Inflammatory macrophage treated with lipopolysaccharide for 1 hour (primary cell): ENCODE results near the gene ENPP6.

Experiments used
- DNase-seq, 2 donors: peaks; one replicate each; pipeline ENCODE4 v3.0.0-alpha.2; 2020 to 2022

ENPP6 gene

DNA sequence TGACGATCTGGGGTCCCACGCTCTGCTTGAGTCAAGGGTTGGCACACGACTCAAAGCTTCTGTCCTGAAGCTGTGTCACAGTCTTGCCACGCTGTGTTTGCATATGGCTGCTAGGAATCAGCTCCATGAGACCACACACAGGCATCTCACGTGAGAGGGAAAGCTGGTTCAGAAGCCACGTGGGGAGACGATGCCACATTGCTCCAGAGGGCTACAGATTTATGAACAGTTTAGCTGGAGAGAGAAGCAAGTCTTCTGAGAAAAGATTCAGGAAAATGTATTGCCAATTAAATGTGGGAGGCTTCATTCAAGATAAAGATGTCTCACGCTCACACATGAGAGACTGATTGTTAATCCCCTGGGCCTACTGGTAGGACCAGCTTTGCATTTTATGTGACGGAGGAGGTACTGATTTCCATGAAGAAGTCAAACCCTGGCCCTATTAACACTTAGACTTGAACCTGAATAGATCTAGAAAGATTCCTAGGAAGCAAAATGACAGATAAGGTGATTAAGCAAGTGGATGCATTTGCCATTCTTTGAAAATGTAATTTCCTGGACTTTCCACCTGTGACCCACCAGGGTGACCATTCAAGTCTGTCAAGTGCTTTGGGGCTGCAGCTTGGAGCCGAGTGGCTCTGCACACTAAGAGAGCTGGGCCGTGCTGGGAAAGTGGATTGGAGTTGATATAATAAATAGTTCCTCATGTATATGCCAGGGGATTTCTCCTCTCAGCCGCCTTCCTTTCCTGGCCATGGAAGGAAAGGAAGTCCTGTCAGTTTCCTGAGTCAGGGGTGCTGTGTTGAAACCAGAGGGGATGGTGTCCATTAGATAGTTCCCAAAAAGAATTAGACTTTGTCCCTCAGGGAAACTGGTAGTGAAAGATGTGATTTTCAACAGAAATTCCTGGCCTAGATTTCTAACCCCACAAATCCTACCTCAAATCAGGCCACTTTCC, 29.0 kb downstream of the ENPP6 start:
- DNase-seq: peak; percentile 4 to 13

DNA sequence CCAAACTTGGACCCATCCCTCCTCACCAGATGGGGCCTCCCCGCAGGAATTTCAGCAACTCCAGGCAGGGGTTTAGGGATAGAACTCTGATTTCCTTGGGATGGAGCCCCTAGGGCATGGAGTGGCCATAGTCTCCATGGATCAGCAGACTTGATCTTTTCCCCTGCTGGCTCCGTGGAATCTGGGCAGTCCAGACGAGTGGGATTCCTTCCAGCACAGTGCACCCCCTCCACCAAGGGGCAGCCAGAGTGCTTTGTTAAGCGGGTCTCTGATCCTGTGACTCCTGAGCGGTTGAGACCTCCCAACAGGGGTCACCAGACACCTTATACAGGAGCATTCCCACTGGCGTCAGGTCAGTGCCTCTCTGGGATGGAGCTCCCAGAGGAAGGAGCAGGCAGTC, 40.4 kb downstream of the ENPP6 start:
- no peak for DNase-seq

DNA sequence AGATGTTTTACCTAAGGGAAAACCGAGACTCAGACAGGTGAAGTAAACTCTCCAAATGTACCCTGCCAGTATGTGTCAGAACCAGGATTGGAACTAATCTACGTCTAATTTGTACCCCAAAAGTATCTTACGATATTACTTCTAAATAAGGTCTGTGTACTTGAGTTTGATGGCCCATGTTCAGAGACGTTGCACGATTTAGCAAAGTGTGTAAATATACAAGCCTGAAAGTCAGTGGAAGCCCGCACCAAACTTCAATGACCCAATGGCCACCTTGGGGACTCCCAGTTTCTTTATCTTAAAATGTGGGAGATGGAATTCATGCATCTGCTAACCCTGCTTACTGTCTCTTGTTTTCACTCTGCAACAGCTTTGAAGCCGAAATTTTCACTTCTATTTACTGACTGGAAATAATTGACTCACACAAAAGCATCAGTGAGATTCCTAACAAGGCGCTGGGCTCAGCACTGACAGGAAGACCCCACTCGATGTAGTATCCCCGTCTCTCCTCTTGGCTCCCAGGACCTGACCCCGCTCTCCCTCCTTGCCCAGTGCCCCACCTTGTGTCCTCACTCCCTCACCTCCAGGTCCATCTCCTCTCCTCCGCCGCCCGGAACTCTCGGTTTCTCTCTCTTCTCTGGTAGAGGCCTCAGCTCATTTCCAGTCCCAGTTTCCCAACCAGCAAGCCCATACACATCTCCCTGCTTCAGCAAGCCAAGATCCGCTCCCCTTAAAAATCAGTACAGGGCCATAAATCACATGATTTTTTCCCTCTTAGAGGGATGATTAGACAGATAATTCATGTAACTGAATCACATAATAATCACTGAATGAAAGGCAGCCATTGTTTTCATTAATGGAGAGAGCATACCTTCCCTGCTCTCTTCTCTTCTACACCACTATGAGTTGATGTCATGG, 42.8 kb downstream of the ENPP6 start:
- DNase-seq: no peak

DNA sequence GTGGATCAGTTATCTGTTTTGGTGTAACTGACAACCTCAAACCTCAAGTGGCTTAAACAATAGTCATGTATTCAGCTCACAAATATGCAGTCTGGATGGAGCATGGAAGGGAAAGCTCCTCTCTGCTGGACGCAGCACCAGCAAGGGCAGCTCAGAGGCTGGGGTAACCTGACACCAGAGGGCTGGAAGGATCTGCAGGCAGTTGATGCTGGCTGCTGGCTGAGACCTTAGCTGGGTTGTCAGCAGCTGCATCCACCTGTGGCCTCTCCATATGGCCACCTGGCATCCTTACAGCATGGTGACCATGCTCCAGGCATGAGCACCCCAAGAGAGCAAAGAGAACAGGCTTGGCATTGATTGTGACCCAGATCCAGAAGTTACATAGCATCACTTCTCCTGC, 46.7 kb downstream of the ENPP6 start:
- no peak for DNase-seq

DNA sequence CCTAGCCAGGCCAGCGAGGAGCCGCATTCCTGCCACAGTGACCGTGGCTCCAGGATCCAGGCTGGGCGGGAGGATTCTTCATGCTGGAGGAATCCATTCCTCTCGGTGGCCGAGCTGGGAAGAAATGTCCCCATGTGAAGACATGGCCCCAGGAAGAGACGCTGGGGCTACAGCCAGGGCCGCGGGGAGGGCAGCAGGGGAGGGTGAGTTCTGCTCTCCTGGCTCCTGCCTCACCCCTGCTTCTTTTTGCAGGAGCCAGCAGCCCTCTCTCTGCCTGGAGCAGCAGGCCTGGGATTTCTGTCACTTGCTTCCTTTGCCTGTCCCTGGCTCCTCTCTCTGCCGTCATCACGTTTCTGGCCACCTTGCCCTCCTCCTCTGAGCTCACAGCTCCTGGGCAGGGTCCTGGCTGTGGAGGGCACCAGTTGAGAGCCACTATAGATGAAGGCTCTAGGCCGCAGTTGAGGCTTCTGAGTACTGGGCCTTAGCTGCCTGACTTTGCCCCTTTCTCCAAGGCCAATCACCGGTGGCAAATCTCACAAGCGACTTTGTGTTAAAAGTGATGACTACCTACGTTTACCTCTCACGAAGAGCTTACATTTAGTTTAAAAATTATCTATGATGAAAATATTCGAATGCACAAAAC, 48.3 kb downstream of the ENPP6 start:
- DNase-seq: no peak

DNA sequence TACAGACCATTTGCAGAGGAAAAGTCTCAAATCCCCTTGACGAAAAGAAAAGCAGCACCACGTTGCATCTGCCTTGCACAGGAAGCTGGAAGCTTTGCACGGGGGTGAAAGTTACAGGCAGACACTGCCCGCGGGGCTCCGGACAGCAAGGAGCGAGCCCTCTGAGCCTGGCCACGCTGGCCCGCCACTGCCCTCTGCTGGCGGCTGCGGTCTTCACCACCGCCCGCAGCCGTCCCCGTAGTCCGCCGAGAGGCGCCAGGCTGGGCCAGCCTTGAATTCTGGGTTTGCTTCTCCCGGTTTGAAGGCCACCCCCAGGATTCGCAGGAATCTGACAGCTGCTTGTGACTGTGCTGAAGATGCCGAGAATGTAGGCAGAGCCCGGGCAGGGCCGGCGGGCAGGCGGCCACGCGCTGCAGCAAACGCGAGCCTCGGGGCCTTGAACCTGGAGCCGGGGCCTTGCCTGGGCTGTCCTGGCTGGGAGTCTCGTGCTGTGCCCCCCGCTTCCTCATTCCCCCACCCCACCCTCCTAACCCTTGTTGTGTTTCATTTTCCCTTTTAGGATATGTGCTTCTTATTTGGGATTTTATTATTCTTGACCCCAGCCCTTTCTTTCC, 49.2 kb downstream of the ENPP6 start:
- peak; percentile 42 to 88 for DNase-seq

DNA sequence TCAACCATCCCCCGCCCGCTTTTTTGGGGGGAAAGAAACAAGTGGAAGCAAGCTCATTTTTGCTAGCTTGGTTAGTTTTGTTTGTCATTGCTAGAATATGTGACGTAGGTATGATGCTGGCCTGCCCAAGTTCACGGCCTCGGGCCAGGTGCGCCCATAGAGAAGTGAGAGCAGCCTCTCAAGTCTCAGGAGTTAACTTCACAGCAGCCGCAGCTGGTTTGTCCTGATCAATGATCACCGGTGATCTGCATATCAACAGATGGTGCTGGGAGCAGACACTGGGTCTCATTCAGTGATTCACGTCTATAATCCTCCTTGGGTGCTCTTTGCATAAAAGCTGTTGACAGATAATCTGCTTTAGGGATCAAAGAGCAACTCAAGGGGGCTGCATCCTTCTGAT, 50.1 kb downstream of the ENPP6 start:
- DNase-seq: no peak

DNA sequence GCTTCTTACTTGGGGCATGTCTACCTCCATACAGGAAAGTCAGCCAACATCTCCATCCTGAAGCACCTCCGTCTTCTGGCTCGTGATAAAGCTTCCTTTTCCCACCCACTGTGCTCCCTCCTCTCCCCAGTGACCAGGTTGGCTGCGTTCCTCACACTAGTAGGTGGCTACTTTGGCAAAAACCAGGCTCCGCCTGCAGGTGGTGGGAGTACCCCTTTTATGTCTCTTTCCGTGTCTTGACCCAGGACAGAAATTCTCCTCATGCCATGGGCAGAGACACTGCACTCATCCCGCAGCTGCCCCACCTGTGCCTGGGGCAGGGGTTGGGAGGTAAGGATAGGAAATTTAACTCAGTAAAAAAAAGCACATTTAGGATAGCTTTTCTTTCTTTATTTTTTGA, 50.9 kb downstream of the ENPP6 start:
- no peak for DNase-seq

DNA sequence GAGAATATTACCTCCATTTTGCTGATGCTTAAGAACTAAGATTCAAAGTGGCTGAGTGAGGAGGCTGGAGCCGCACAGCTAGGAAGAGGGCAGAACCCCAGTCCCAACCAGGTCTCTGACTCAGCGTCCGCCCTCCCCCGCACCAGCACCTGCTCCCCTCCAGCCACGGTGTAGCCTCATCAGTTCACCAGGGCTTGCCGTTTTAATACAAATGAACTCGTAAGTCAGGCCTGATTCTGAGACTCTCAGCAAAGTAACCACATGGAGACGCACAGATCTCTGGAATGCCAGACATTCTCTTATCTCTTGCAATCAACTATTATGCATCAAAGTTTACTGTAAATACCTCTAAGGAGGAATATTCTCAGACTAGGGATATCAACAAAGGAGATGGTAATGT, 52.4 kb downstream of the ENPP6 start:
- no peak for DNase-seq

DNA sequence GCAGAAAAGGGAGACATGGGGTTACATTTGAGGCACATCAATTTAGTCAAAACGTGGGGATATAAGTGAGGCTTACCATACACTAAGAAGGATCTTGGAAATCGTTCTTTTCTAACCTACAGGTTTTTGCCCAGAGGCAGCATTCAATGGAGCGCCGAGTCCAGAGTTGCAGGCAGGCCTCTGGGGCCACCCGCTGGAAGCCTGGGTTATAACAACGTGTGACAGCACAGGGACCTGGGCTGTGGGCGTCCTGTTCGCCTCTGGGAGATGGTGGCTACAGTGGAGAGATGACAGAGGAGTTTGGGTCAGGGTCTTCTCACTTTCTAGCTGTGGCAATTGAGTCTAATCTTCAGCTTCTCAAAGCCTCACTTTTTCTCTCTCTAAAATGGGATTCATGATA, 53.9 kb downstream of the ENPP6 start:
- DNase-seq: peak; percentile 37 to 48

DNA sequence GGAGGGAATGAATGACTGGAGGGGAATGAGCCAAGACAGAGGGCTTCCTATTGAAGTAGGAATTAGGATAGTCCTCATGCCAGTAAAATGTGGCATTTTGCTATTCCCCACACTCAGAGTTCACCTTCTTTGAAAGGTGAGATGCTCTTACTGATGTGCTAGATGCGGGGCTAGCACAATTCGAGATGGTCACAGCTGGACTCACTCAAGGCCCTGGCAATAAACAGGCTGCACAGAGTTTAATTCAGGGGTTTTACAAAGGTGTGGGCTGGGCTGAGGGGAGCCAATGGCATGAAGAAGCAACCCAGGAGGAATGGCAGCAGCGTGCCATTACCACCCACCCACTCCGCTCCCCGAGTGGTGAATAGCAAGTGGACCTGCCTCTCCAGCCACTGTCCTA, 55.1 kb downstream of the ENPP6 start:
- DNase-seq: no peak

DNA sequence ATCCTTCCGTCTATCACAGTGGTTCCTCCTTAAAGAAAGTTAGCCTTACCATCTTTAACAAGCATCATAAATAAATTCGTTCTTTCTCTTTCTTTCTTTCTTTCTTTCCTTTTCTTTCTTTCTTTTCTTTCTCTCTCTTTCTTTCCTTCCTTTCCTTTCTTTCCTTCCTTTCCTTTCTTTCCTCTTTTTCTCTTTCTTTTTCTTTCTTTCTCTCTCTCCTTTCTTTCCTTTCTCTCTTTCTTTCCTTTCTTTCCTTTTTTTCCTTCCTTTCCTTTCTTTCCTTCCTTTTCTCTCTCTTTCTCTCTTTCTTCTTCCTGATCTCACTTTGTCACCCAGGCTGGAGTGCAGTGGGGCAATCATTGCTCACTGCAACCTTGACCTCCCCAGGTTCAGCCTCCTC, 60.4 kb downstream of the ENPP6 start:
- DNase-seq: no peak

DNA sequence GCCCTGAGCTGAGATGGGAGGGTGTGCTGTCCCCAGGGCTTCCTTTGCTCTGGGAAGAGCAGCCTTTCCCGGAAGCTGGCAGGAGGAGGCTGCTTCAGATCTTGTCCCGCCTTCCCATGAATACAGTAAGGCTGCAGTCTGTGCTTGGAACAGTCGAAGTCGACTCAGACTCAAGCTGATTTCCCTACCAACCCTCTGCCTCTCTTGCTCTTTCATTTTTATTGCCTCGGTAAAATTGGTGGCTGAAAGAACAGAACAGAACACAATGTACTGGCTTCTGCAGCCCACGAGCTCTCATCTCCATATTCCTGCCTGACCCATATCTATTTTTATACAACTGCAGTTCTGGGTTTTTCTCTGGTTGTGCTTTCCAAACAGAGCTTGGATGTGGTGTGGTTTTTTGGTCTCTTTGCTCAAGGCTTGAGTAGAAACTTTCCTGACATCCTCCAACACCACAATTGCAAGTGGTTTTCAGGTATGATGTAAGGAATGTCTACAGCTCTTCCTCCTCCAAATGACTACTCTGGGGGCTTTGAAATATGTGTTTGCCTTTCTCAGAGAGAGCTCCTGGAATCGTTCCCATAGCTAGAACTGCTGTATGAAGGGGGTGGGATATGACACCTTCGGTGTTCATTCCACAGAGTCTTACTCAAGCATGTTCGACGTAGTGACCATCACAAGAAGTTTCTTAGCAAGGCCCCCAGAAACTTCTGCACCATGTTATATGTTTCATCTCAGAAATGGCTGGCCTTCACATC, 61.3 kb downstream of the ENPP6 start:
- no peak for DNase-seq

DNA sequence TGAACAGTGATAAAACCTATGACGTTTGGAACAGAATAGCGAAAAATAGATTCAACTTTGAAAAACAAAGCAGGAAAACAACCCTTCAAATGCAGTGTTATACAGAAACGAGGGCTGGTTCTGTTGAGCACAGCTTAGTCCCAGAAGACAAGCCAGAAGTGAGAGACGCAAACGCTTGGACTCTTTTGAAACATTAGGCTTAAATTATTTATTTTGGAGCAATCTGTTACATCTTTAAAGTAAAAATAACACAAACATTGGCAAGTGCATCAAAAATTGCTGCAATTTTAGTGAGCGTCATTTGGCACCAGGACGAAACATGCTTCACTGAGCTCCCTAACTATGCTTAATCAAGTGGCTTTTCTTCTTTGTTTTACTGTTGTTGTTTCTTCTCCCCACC, 63.5 kb downstream of the ENPP6 start:
- no peak for DNase-seq

DNA sequence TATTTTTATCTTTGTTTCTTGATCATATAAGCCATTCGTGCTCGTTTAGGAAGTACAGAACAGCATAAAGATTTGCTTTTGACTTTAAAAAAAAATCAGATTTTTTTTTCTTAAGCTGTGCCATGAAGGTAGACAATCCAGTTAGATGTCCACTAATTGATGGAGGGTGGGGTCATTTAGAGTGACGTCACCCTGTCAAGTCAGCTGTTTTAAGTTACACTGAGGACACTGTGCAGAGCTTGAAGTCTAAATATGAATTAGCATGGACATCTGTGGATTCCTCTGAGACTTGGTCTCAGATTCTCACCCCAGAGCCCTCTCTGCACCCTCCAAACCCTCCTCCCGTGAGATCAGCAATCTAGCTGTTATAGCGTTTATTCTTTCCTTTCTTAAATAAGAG, 63.9 kb downstream of the ENPP6 start:
- no peak for DNase-seq

DNA sequence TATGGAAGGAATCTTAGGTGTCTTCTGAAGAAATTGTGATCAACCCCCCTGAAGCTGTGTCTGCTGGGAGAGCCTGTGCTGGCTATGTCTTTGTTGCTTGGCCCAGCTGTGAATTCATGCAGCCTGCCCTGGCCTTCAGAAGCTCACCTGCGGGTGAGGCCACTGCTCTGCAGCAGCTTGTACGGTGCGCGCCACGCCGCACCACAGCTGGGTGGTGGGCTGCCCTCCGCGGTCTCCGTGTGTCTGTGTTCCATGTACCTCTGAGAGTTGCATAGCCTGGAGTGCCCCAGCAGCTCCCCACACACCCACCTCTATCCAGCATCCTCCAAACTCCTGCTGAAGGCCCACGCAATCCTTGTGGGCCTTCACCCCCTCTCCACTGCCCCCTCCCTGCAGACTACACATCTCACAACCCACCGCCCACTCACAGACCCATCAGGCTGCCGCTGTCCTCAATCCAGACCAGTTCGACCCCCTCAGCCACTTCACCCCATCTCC, 65.6 kb downstream of the ENPP6 start:
- no peak for DNase-seq

DNA sequence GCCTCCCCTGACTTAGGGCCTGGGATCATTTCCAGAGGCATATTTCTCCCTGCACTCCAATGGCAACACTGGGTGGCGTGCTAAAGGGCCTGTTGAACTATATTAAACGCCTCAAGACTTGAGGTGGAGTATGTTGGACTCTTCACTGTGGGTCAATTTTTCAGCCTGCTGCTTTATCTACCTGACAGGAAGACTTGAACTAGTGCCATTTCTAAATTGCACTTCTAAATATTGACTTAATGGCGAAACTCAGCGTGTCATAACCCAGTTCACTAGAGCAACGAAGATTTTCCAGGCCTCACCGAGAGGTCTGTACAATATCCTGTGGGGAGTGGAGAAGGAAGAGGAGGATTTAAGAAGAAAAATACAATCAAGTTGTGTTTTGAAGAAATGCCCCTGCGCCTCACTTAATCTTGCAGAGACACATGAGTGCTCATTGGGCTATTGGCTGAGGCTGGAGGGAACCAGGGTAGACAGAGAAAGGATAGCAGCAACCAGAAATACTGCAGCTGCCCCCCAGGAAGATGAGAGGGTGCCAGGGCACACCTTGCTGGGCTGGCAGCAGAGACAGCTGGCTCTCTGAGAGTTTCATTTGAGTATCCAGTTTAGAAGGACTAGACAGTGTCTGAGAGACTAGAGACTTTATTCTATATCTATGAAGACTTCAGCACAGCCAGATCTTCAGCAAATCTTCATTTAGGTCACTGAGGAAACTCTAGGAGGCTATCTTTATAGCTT, 67.4 kb downstream of the ENPP6 start:
- no peak for DNase-seq

DNA sequence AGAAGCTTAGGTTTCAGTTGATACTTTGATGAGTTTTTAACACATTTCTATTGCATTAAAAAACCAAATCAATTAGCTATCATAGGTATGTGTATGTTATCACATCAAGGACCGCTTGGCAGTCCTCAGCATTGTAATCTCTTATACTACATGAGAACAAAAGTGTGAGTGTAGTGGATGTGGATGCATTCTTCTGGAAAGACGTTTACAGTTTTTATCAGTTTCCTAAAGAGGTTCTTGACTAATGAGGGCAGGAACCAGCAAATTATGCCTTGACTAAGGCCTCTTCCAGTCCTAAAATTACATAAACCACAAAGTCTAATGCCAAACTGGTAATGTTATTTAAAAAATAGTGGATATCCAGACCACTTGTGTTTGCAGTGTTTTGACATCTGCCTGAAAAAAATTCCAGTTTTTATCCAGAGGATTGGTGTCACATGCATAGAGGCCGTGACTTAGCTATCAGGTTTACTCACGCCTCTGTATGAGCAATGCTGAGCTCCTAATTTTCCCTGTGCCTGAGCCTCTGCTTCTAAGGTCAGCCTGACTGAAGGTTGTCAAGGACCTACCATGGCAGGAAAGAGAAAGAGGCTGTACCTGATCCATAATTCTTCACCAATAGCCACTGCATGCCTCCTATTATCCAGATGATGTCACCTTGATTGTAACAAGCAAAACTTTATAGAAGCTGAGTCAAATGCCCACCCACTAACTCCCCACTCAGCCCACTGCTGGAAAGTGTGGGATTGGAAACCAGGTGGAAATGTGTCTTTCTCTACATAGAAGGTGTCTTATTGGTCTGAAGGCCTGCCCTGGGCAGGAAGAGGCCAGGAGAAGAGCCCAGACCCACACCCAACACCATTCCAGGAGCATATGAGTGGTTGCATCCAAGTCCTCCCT, 68.7 kb downstream of the ENPP6 start:
- no peak for DNase-seq

DNA sequence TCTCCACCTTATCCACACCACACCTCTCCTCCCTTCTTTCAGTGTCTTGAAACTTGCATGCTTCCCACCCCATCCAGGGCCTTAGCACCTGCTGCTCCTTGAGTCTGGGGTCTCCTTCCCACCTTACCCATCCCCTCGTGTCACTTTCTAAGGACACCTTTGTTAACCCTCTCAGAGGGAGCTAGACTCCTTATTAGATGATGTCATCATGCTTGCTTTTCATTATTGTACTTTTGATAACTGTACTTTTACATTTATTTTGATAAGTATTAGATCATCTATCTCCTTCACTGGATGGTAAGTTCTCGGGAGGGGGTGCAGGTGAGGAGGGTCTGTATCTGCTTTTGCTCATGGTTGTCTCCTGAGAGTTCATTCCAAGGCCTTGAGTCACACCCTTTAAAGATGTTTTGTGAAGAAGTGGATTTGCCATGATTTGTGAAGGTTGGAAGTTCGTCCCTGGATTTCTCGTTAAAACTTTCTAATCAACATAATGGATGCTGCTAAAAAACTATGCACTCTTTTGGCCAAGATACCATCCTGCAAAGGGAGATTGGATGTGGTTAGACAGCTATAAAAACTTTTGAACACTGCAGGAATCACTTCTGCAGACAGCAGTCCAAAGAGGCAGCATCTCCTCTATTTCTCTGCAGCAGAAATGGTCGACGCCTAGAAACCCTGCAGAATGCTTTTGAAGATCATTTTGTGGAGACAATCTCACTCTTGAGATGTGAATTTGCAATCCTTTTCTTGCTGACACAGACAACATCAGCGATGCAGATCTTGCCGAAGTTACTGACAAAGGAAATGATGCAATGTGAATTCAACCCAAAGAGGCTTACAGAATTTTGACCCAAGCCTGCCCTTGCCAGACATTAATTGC, 69.6 kb downstream of the ENPP6 start:
- peak in 1 of 2 donors; percentile 8 for DNase-seq
